Upper lobe of left lung (tissue), 6 donors: ENCODE data around the gene ST7. TPM values are rescaled to one million over a fixed set of nuclear protein-coding genes. Genes with fewer than 3 reads are reported as not detected.

Source experiments
- ATAC-seq, 2 donors: fragments of 200-7000 bp; cut with Tn5 transposase; one replicate each; pipeline ENCODE4 v1.9.1; 2022; ENCODE audit warnings: mild to moderate bottlenecking in 2 of 2, moderate library complexity in 2 of 2; ENCODE audit not compliant: low FRiP score in 2 of 2
- DNase-seq, 2 donors: peaks; one replicate each; pipeline ENCODE4 v3.0.0-alpha.2; 2019 to 2020
- H3K27ac ChIP-seq, 4 donors: fragments of 200-600 bp; sonication (generic); one replicate each; pipeline ENCODE4 v1.5.1; 2016 to 2019
- H3K27me3 ChIP-seq, 4 donors: fragments of 200-600 bp; sonication (generic); one replicate each; pipeline ENCODE4 v1.5.1; 2017 to 2019
- H3K36me3 ChIP-seq, 4 donors: fragments of 200-600 bp; sonication (generic); one replicate each; pipeline ENCODE4 v1.5.1; 2016 to 2019
- H3K4me1 ChIP-seq, 4 donors: fragments of 200-600 bp; sonication (generic); one replicate each; pipeline ENCODE4 v1.5.1; 2018 to 2019
- H3K4me3 ChIP-seq, 4 donors: fragments of 200-600 bp; sonication (generic); one replicate each; pipeline ENCODE4 v1.5.1; 2017 to 2019; ENCODE audit warnings: mild to moderate bottlenecking in 2 of 4, moderate library complexity in 1 of 4
- H3K9me3 ChIP-seq, 4 donors: fragments of 200-600 bp; sonication (generic); one replicate each; pipeline ENCODE4 v1.5.1; 2018 to 2019
- EP300 ChIP-seq, 4 donors: sonication (generic); formaldehyde crosslinking; IDR thresholded peaks; one replicate each; pipeline ENCODE4 v1.5.1; 2017; ENCODE audit warnings: antibody characterized with exemption in 4 of 4, control low read depth in 2 of 4
- POLR2A ChIP-seq, 4 donors: fragments of 450-650 bp; IDR thresholded peaks; one replicate each; pipeline ENCODE4 v1.5.1; 2016 to 2017; ENCODE audit warnings: antibody characterized with exemption in 4 of 4, mild to moderate bottlenecking in 2 of 4
- POLR2AphosphoS5 ChIP-seq, 2 donors: sonication (generic); formaldehyde crosslinking; IDR thresholded peaks; one replicate each; pipeline ENCODE4 v1.5.1; 2017; ENCODE audit warnings: antibody characterized with exemption in 2 of 2
- WGBS, 2 donors: methylation state at CpG; one replicate each; pipeline ENCODE4 v1.1.5; 2017 to 2018; 5-methylcytosine and 5-hydroxymethylcytosine counted together
- total RNA-seq, 6 donors: library from RNA; depleted of rRNA in 4 of 6; stranded (reverse); fragments of >200 nt in 4 of 6; gene quantifications; one replicate each; pipeline versions ENCODE4 v1.1.0 to v1.2.1, GENCODE V29; 2016 to 2021
- TF ChIP-seq, protein P1 (sequence below), 6 experiments: fragments of 450-650 bp in 4 of 6; fragments of 200-600 bp in 2 of 6; sonication (generic) in 2 of 6; IDR thresholded peaks; one replicate each; pipeline ENCODE4 v1.5.1; 2016 to 2019; ENCODE audit warnings: antibody characterized with exemption in 6 of 6
- donor health status: DM: no; HTN: no; CAD: no; lungs with moderate emphysema.
- donor health status: DM: no; HTN: yes; CAD: no; lungs with severe emphysema.

ST7 gene
- total RNA-seq, 6 donors from 2014 or later, result 36.0 to 135 (median 73.4) TPM

GRCh38 chr7:117110480-117111315 lies 157.4 kb downstream of the ST7 start:
- Histone ChIP-seq H3K4me1 (peaks cover 4 to 12% (median 8%) of the 10 kb centered on the region in 4 donors), H3K27me3 (no peaks in the 10 kb centered on the region), H3K9me3 (peaks cover 0 to 3% (median 0%) of the 10 kb centered on the region in 4 donors), H3K4me3 (no peak overlapping the region), H3K36me3 (no peaks in the 10 kb centered on the region), H3K27ac (peak overlapping the region in 1 of 4 donors; percentile 17)
- DNase-seq (no peak), ATAC-seq (no peak)
- WGBS, 2 donors, result 40 to 42% methylated on average over 5 of the region's 5 CpGs
- TF ChIP-seq POLR2A (IDR thresholded peaks at IDR 0.05) (no peak), EP300 (IDR thresholded peaks at IDR 0.05) (no peak), POLR2AphosphoS5 (IDR thresholded peaks at IDR 0.05) (peak in 1 of 2 donors; percentile 13)
- TF ChIP-seq, protein P1, sequence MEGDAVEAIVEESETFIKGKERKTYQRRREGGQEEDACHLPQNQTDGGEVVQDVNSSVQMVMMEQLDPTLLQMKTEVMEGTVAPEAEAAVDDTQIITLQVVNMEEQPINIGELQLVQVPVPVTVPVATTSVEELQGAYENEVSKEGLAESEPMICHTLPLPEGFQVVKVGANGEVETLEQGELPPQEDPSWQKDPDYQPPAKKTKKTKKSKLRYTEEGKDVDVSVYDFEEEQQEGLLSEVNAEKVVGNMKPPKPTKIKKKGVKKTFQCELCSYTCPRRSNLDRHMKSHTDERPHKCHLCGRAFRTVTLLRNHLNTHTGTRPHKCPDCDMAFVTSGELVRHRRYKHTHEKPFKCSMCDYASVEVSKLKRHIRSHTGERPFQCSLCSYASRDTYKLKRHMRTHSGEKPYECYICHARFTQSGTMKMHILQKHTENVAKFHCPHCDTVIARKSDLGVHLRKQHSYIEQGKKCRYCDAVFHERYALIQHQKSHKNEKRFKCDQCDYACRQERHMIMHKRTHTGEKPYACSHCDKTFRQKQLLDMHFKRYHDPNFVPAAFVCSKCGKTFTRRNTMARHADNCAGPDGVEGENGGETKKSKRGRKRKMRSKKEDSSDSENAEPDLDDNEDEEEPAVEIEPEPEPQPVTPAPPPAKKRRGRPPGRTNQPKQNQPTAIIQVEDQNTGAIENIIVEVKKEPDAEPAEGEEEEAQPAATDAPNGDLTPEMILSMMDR (IDR thresholded peaks at IDR 0.05), result no peak

DNA sequence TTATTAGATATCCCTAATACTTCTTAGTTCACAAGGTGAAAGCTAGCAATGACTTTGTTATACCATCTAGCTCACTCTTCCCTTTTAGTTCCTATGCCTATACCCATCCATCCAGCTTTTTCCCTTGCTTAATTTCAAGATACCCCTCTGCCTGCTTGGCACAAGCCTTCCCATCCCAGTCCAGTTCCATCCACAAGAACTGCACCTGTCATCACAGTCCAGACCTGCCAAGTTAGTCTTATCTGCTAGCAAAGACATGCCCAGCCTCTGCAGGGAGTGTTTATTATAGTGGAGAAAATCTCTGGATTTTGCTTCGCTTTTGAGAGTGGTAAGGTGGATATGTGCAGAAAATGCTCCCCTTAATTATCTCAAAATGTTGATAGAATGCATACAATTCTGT lies 158.2 kb downstream of the ST7 start:
- H3K4me1 ChIP-seq, result peaks cover 4 to 12% (median 8%) of the 10 kb centered on the region in 4 donors
- H3K36me3 ChIP-seq, result no peaks in the 10 kb centered on the region
- WGBS, 2 donors, result 94 to 100% methylated on average over 1 of the region's 1 CpG
- H3K27ac ChIP-seq, result peak overlapping the region in 1 of 4 donors; percentile 17
- no peaks in the 10 kb centered on the region for H3K27me3 ChIP-seq
- no peak overlapping the region for H3K4me3 ChIP-seq
- no peak for ATAC-seq
- H3K9me3 ChIP-seq, result peaks cover 0 to 3% (median 0%) of the 10 kb centered on the region in 4 donors
- TF ChIP-seq EP300 (IDR thresholded peaks at IDR 0.05) (no peak), POLR2AphosphoS5 (IDR thresholded peaks at IDR 0.05) (no peak), POLR2A (IDR thresholded peaks at IDR 0.05) (no peak)
- TF ChIP-seq, protein P1 (IDR thresholded peaks at IDR 0.05), result no peak
- no peak for DNase-seq

- no peak overlapping the region for H3K27ac ChIP-seq
- ATAC-seq (no peak), DNase-seq (no peak)
- H3K9me3 ChIP-seq, result peaks cover 0 to 3% (median 0%) of the 10 kb centered on the region in 4 donors
- H3K27me3 ChIP-seq, result no peaks in the 10 kb centered on the region
- WGBS, 2 donors, result 83 to 89% methylated on average over 4 of the region's 4 CpGs
- no peak overlapping the region for H3K4me3 ChIP-seq
- no peaks in the 10 kb centered on the region for H3K36me3 ChIP-seq
- no peak for TF ChIP-seq EP300 (IDR thresholded peaks at IDR 0.05)
- TF ChIP-seq POLR2A (IDR thresholded peaks at IDR 0.05), result no peak
- TF ChIP-seq POLR2AphosphoS5 (IDR thresholded peaks at IDR 0.05), result no peak
- peaks cover 4 to 12% (median 8%) of the 10 kb centered on the region in 4 donors for H3K4me1 ChIP-seq
Observed at GRCh38 chr7:117112640-117113039, 159.3 kb downstream of the ST7 start.

GRCh38 chr7:117113871-117114270 lies 160.6 kb downstream of the ST7 start:
- TF ChIP-seq EP300 (IDR thresholded peaks at IDR 0.05), result no peak
- no peak for TF ChIP-seq POLR2AphosphoS5 (IDR thresholded peaks at IDR 0.05)
- TF ChIP-seq, protein P1 (IDR thresholded peaks at IDR 0.05), result no peak
- TF ChIP-seq POLR2A (IDR thresholded peaks at IDR 0.05), result no peak
- 90 to 91% methylated on average over 4 of the region's 4 CpGs for whole genome bisulfite sequencing, 2 donors
- Histone ChIP-seq H3K9me3 (peaks cover 0 to 1% (median 0%) of the 10 kb centered on the region in 4 donors), H3K27me3 (no peaks in the 10 kb centered on the region), H3K27ac (no peak overlapping the region), H3K4me1 (peaks cover 5 to 13% (median 10%) of the 10 kb centered on the region in 4 donors), H3K36me3 (no peaks in the 10 kb centered on the region), H3K4me3 (no peak overlapping the region)
- no peak for ATAC-seq
- DNase-seq, result no peak

DNA sequence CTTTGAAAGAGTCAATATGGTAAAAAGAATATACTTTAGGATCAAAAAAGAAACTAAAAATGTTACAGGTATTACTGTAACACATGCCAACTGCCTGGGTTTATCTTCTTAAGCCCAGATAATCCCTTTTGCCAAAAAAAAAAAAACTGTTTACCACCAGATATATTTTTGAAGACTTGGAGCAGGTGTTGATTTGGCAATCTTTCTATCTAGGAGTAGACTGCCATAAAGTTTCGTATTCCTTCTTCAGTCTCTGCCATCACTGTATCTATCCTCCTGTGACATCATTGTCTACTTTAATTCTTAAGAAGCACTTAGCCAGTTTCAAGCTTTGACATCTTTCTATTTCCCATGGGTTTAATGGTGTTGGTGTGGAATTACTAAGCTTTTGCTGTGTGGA lies 161.0 kb downstream of the ST7 start:
- H3K4me3 ChIP-seq, result no peak overlapping the region
- WGBS, 2 donors, result 74 to 85% methylated on average over 1 of the region's 1 CpG
- ATAC-seq (no peak), DNase-seq (no peak)
- H3K27me3 ChIP-seq, result no peaks in the 10 kb centered on the region
- TF ChIP-seq POLR2AphosphoS5 (IDR thresholded peaks at IDR 0.05), result no peak
- no peak for TF ChIP-seq EP300 (IDR thresholded peaks at IDR 0.05)
- TF ChIP-seq, protein P1 (IDR thresholded peaks at IDR 0.05), result no peak
- no peak for TF ChIP-seq POLR2A (IDR thresholded peaks at IDR 0.05)
- H3K4me1 ChIP-seq, result peaks cover 8 to 16% (median 13%) of the 10 kb centered on the region in 4 donors
- no peaks in the 10 kb centered on the region for H3K9me3 ChIP-seq
- no peak overlapping the region for H3K27ac ChIP-seq
- no peaks in the 10 kb centered on the region for H3K36me3 ChIP-seq
